HAP-1 (cell line): ENCODE measurements around the gene LSM12.
A peak's percentile ranks its signal among the peaks of the same experiment; 100 is the strongest.

ENCODE experiments used
- DNase-seq, 2 experiments: peaks; one replicate each; pipeline ENCODE4 v3.0.0-alpha.2; 2016 to 2020; ENCODE audit warnings: low spot score in 2 of 2
- H3K27me3 ChIP-seq: fragments of 250-450 bp; sonication (Bioruptor Pico); 2 replicates; pipeline ENCODE4 v1.5.1; 2020; ENCODE audit warnings: low read depth, mild to moderate bottlenecking, moderate library complexity
- H3K36me3 ChIP-seq: fragments of 250-450 bp; sonication (Bioruptor Pico); replicated peaks from 2 replicates; pipeline ENCODE4 v1.5.1; 2020; ENCODE audit warnings: mild to moderate bottlenecking
- H3K4me1 ChIP-seq: fragments of 250-450 bp; sonication (Bioruptor Pico); 2 replicates; pipeline ENCODE4 v1.5.1; 2020; ENCODE audit warnings: mild to moderate bottlenecking
- H3K4me3 ChIP-seq: fragments of 250-450 bp; sonication (Bioruptor Pico); 2 replicates; pipeline ENCODE4 v1.5.1; 2020; ENCODE audit warnings: mild to moderate bottlenecking, moderate library complexity
- H3K9me3 ChIP-seq: fragments of 250-450 bp; sonication (Bioruptor Pico); 2 replicates; pipeline ENCODE4 v1.5.1; 2020; ENCODE audit warnings: mild to moderate bottlenecking, moderate library complexity
- in situ Hi-C: fragments of 300-500 bp; cut with MboI; formaldehyde crosslinking; loops from 3 replicates; pipeline ENCODE4 v1.14.3; 2020; ENCODE audit warnings: low sequenced_read_pairs, inconsistent platforms, mixed read lengths

The LSM12 gene

DNA sequence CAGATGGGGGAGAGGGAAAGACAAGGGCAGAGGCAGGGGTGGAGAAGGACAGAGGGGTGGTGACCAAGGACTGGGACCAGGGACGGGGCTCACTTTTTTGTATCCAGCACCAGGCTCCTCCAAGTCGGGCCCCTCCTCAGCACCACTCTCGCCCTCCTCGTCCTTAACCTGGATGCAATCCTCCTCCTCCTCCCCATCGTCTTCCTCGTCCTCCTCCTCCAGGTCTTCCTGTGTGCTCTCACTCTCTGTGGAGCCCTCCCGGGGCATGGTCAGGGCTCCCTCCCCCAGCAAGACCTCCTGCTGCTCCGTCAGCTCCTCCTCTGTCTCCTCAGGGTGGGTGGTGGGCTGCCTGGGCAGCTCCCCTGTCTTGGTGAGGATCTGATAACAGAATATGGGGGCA, 20.8 kb upstream of the LSM12 start:
- Histone ChIP-seq H3K9me3 (no peaks in the 10 kb centered on the region), H3K27me3 (no peaks in the 10 kb centered on the region), H3K4me1 (peaks cover 5% of the 10 kb centered on the region), H3K36me3 (peaks cover 11% of the 10 kb centered on the region), H3K4me3 (no peak overlapping the region)
- in situ Hi-C loops, result no loop called here
- DNase-seq, result no peak

DNA sequence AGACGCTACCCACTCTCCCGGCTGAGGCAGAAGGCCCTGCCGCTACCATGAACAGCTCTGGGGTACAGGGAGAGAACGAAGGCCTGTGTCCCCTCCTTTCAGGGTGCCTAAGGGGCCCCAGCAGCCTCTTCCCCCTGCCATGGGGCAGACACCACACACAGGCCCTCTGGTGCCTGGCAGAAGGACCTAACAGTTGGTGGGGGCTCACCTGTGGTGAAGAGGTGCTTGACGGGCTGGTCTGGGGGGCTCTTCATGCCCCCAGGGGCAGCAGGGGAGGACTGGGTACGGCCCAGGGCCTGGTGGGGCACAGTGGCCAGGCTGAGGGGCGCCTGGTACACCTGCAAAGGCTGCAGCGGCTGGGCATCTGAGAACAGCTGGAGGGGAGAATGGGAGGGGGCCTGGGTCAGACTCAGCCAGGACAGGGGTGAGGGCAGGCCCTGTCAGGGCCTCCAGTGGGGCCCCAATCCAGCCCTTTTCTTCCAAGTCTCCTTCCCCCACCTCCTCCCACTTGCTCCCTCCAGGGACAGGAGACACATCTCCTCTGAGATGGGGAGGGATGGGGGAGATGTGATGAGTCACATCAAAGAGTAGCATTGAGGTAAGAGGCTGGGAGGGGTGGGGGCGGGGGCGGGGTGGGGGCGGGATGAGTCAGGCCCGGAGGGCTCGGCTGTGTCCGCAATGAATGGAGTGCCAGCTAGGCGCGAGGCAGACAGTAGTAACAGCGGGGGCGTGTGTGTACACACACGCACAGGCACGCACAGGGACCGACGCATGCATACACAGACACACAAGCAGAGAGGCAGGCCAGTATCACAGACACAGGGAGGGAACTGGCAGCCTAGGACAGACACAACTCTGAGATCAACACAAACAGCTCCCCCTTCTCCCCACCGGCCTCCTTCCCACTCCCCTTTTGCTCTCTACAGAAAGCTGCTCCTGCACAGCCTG, 20.2 kb upstream of the LSM12 start:
- DNase-seq, result peak; percentile 22 to 65
- in situ Hi-C loops, result no loop called here
- Histone ChIP-seq H3K4me3 (no peak overlapping the region), H3K27me3 (no peaks in the 10 kb centered on the region), H3K9me3 (no peaks in the 10 kb centered on the region), H3K4me1 (peaks cover 5% of the 10 kb centered on the region), H3K36me3 (peaks cover 12% of the 10 kb centered on the region)

DNA sequence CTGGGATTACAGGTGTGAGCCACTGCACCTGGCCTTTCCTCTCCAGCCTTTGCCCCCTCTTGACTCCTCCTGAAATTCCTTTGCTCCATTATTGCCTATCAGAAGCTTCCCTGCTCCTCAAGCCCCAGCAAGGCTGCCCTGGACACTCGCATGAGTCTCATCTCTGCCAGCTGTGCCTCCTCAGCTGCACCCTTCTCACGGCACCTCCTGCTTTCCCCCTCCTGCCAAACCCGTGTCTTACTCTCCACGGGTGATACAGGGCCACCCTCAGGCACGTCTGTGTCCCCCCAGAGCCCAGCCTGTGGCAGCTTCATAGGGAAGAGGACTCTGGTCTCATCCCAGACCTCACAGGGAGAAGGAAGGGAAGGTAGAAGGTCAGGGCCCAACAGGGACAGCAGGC, 19.4 kb upstream of the LSM12 start:
- DNase-seq, result no peak
- Histone ChIP-seq H3K36me3 (peaks cover 9% of the 10 kb centered on the region), H3K9me3 (no peaks in the 10 kb centered on the region), H3K27me3 (no peaks in the 10 kb centered on the region), H3K4me1 (peaks cover 5% of the 10 kb centered on the region), H3K4me3 (no peak overlapping the region)
- in situ Hi-C loops, result no loop called here

DNA sequence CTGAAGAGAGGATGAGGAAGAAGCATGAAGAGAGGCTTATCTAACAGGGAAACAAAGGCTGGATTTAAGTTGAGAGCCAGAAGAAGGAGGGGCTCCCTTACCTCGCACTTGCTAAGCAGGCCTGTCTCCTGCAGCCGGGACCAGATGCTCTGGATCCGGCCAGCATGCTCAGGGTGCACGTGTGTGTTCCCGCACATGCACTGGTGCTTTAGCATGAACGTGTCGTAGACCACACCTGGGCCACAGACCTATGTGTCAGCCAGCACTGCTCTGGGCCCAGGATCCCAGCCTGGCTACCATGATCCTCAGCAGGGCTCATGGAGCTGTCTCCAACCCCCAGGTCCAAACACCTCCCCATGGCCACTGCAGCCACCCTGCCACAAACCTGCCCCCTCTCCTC, 18.4 kb upstream of the LSM12 start:
- H3K4me1 ChIP-seq, result peaks cover 5% of the 10 kb centered on the region
- H3K36me3 ChIP-seq, result peaks cover 9% of the 10 kb centered on the region; the same call in 1 of the 2 replicates
- H3K9me3 ChIP-seq, result no peaks in the 10 kb centered on the region
- H3K27me3 ChIP-seq, result no peaks in the 10 kb centered on the region
- in situ Hi-C loops, result no loop called here
- no peak for DNase-seq
- H3K4me3 ChIP-seq, result no peak overlapping the region

DNA sequence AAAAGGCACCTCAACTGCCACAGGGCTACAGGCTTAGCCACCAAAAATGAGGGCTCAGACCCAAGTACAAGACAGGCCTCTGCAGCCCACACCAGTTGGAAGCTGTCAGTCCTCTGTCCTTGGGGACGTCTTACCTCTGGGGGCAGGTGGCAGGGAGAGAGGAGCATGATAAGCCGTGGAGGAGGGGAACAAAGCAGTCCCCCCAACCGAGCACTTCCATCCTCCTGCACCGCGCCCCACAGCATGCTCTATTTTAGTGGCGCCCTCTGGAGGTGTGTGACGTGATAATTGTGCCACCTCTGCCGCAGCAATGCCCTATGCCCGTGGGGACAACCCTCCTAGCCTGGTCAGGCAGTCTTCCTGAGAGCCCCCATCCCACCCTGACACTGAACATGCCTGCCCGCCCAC, 17.7 kb upstream of the LSM12 start:
- peak in 1 of 2 experiments; percentile 69 for DNase-seq
- H3K4me3 ChIP-seq, result no peak overlapping the region
- H3K9me3 ChIP-seq, result no peaks in the 10 kb centered on the region
- peaks cover 5% of the 10 kb centered on the region for H3K4me1 ChIP-seq
- no peaks in the 10 kb centered on the region for H3K27me3 ChIP-seq
- peaks cover 9% of the 10 kb centered on the region for H3K36me3 ChIP-seq
- in situ Hi-C loops, result no loop called here

DNA sequence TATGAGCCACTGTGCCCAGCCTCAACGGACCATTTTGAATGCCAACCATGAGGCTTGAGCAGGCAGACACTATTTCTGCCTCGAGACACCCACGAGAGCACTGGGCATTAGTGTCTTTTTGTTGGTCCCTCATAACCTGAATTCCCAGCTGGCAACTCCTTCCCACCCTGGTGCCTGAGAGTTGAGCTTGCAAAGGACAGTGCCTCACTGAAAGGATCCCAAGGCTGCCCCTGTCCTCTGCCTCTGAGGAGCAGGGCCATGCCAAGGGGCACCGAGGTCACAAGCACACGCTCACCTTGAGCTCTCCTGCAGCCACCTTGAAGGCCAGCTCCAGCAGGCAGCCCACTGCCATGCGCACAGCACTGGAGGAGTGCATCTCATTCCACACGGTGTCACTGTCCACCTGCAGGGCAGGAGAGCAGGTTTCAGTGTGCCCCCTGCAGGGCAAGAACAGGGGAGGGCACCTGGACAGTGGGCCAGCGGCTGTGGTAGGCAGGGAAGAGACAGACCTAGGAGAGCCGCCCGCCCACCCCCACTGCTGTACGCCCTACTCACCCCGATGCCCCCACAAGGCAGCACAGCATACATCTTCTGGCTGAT, 16.9 kb upstream of the LSM12 start:
- H3K4me1 ChIP-seq, result peaks cover 5% of the 10 kb centered on the region
- no peaks in the 10 kb centered on the region for H3K9me3 ChIP-seq
- H3K27me3 ChIP-seq, result no peaks in the 10 kb centered on the region
- in situ Hi-C loops, result no loop called here
- peaks cover 15% of the 10 kb centered on the region for H3K36me3 ChIP-seq
- H3K4me3 ChIP-seq, result no peak overlapping the region
- DNase-seq, result no peak

DNA sequence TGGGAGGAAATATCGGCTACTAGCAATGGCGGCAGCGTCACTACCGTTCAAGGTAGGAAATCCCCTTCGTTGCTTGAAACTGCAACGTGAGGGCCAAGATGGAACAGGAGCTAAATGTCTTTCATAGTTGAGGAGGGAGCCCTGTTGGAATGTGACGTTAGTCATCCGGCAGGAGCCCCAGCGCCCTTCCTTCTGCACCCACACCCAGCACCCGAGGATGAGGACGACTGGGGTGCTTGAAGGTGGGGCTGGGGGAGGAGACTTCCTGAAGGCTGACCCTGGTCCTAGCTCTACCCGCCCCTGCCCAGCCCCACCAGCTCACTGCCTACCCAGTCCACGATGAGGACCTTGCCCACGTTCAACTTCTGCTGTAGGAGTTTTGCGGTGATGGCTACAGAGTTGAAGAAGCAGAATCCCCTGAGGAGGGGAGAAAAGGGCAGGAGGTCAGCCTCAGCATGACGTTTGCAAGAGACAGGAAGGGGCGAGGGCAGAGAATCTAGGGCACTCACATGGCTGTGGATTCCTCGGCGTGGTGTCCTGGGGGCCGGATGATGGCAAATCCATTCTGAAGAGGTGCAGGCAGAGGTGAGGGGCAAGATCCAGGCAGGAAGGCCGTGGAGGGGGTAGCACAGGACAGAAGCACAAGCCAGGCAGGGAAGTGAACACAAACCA, 15.9 kb upstream of the LSM12 start:
- no peak overlapping the region for H3K4me3 ChIP-seq
- no peaks in the 10 kb centered on the region for H3K9me3 ChIP-seq
- in situ Hi-C loops, result no loop called here
- peaks cover 5% of the 10 kb centered on the region for H3K4me1 ChIP-seq
- DNase-seq, result no peak
- H3K36me3 ChIP-seq, result peaks cover 21% of the 10 kb centered on the region
- H3K27me3 ChIP-seq, result no peaks in the 10 kb centered on the region

DNA sequence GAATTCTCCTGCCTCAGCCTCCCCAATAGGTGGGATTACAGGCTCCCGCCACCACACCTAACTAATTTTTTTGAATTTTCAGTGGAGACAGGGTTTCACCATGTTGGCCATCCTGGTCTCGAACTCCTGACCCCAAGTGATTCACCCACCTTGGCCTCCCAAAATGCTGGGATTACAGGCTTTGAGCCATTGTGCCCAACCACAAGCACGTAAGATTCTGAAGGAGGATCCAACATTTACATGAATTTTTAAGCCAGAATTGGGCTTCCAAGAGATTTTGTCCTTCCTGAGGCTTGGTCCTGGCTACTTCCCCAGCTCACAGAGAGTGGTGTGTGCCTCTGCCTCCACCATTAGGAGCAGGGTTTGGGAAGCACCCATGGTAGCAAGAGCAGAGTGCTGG, 15.2 kb upstream of the LSM12 start:
- Histone ChIP-seq H3K9me3 (no peaks in the 10 kb centered on the region), H3K36me3 (peaks cover 29% of the 10 kb centered on the region)

DNA sequence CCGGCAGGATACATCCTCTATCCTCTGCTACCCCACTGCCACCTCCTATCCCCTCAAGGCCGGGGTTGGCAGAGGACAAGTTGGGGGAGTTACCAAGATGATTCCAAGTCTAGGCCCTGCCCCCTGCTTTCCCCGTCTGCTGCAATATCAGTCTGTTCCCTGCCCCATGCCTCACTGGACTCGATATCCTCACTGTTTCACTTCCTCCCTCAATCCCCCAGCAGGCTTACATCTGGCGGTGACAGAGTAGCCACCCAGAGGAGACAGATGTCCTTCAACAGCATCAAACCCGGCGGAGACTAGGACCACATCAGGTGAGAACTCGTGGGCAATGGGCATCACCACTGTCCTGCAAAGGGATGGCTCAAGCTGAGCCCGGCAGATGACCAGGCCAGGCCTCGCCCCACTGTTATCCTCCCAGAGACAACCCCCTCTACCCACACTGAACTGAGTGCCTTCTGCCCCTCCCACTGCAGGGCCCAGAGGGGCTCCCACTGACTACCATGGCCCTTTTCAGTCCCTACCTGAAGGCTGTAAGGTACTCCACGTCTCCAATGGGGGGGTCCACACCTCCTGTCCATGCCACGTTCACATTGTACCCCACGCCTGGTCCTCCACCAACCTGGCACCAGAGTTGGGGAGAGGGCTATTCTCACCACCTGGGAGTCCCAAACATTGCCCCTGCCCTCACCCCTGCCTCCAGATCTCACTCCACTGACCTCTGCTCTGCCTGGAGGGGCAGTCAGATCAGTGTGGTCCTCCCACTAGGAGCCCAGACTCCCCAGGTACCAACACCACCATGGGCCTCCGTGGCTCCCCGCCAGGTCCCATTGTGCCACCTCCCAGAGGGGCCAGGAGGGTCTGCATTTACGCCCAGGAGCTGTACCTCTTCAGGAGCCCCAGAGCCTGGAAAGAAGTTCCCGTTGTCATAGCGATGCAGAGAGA, 13.7 kb upstream of the LSM12 start:
- Histone ChIP-seq H3K4me1 (no peaks in the 10 kb centered on the region), H3K36me3 (peaks cover 44% of the 10 kb centered on the region), H3K4me3 (no peak overlapping the region), H3K27me3 (no peaks in the 10 kb centered on the region), H3K9me3 (no peaks in the 10 kb centered on the region)
- no peak for DNase-seq
- in situ Hi-C loops, result no loop called here

More for the DNA sequence above, 15.2 kb upstream of the LSM12 start:
- Histone ChIP-seq H3K27me3 (no peaks in the 10 kb centered on the region), H3K4me3 (no peak overlapping the region), H3K4me1 (no peaks in the 10 kb centered on the region)
- in situ Hi-C loops, result no loop called here
- DNase-seq, result no peak

DNA sequence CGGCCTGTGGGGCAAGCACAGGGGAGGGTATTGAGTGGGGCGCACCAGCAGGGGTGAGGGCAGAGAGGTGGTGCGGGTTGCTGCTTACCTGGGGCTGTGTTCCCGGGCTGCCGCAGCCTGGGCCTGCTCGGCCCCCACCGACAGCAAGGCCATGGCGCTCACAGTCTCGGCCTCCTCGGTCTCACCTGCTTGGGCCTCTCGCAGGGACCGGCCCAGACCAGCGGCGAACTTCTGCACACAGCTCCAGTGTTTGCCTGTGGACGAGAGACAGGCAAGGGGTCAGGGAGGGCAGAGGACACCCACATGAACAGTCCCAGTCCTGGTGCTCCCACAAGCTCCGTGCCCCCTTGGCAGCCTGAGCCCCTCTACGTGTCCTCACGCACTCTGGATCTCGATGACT, 11.9 kb upstream of the LSM12 start:
- DNase-seq, result no peak
- peaks cover 55% of the 10 kb centered on the region for H3K36me3 ChIP-seq
- in situ Hi-C loops, result no loop called here

DNA sequence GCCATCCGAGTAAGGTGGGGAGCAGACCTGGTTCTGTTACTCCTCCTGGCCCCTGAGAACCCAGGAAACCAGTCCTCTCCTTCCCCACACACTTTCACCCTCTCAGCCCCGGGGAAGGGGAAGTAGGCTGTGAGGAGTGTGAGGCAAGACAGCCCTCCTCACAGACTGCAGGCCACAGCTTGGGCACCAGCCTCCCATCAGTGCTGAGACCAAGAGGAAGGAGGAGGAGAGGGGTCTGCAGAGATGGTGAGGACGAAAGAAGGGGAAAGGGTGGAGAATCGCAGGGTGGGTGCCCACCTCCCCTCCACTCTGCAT, 11.1 kb upstream of the LSM12 start:
- in situ Hi-C loops, result no loop called here
- Histone ChIP-seq H3K4me3 (no peak overlapping the region), H3K9me3 (no peaks in the 10 kb centered on the region), H3K36me3 (peaks cover 51% of the 10 kb centered on the region), H3K27me3 (no peaks in the 10 kb centered on the region), H3K4me1 (no peaks in the 10 kb centered on the region)
- DNase-seq, result no peak

More for the DNA sequence above, 11.9 kb upstream of the LSM12 start:
- Histone ChIP-seq H3K4me1 (no peaks in the 10 kb centered on the region), H3K9me3 (no peaks in the 10 kb centered on the region), H3K4me3 (no peak overlapping the region), H3K27me3 (no peaks in the 10 kb centered on the region)

DNA sequence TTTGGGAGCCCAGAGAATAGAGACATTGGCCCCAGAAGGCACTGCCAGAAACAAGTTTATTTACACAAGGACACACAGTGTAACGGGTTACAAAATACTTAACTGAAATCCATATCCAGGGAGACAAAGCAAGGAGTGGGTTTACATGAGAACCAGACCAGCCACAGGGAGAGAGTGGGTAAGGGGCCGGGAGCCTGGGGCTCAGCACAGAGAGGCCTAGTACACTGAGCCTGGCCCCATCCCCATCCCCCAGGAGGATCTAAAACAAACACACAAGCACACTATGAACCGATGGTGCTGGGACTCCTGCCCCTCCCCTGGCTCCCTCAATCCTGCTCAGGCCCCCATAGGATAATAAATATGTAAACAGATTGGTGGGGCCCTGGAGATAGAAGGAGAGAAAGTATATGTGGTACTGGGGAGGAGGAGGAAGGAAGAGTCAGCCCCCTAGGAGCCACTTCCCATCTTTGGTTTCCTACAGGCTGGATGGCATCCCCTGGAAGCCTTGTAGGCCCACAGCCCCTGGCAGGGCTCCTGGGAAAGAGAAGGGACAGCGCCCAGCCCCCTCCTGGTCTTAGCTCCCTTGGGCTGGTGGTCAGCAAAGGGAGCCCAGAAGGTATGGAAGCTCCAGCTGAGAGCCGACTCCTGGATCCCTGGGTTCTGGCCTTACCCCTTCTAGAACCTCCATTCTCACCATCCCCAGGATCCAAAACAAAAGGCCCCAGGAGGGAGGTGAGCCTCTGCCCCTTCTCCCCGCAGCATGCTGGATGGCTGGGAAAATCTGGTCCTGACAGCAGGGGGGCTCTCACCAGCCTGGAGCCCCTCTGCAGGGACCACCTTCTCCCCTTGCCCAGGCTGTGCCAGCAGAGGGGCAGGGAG, 10.5 kb upstream of the LSM12 start:
- Histone ChIP-seq H3K4me1 (peaks cover under 1% of the 10 kb centered on the region), H3K4me3 (no peak overlapping the region), H3K36me3 (peaks cover 45% of the 10 kb centered on the region), H3K9me3 (no peaks in the 10 kb centered on the region), H3K27me3 (no peaks in the 10 kb centered on the region)
- in situ Hi-C loops, result no loop called here
- DNase-seq, result no peak
